ENCODE results near the gene ERBB4.

The ERBB4 gene

DNA sequence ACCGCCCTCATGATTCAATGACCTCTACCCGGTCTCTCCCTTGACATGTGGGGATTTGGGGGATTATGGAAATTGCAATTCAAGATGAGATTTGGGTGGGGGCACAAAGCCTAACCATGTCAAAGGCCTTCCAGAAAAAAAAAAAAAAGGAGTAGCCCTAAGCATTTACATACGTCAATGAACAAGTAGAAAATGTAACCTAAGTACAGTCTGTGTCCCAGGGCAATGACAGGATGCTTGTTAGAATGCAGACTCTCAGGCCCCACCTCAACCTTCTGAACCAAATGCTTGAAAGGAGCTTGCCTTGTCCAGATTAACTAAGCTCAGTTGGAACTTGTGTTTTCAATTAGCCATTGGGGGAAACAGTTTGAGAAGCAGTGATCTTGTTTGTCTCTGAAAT is 1180.1 kb downstream of the ERBB4 start:
- no peak for DNase-seq (ENCODE audit: low read depth in 2 of 2)

DNA sequence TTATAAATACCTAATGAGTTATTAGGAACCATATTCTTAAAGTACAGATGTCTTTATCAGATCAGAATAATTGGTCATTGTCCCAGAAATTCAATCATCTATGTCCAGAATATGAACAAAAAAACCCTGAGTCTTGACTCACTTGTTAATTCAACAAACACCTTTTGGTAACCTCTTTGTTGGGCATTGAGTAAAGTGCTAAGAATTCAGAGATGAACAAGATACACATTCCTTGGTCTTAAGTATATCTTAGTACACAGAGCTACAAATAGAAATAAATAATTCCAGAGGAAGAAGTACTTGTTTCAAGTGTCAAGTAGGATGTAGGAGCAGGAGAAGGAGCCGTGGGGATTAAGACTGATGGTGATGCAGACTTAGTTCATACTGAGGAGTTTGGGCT is 1184.1 kb downstream of the ERBB4 start:
- DNase-seq (ENCODE audit: low read depth in 2 of 2) = no peak

DNA sequence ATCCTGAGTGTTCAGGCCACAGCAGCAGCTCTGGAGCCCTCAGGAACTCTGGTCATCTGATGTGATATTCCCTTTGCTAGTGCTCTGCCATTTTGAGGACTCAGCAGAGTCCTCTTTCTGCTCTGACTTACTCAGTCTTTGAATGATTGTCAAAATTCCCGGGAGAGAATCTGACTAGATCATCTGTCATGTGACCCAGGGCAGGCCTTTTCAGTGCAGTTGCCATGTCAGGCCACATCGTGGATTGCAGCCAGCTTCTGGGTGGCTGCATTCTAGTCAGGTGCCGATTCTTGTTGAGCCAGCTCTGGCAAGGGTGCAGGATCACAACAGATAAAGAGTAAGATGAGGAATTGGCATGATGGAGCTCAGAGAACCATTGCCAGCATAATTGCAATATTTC is 1186.6 kb downstream of the ERBB4 start:
- no peak for DNase-seq (ENCODE audit: low read depth in 2 of 2)

DNA sequence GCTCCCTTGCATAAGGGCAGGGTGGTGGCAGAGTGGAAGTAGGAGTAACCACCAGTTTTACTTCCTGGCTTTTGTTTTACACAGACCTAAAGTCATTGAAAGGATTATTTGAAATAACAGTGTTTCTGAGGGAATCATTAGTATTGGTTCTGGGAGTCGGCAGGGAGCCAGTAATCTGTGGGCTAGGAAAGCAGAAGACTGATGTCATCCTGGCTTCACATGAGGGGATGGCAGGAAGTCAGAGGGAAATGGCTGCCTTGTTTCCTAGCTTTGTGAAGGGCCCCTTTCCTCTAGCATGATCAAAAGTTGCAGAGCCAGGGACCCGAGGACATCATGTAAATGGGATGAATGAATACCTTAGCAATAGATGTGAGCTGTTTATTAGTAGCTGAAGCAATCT is 1189.6 kb downstream of the ERBB4 start:
- DNase-seq (ENCODE audit: low read depth in 2 of 2) = no peak

DNA sequence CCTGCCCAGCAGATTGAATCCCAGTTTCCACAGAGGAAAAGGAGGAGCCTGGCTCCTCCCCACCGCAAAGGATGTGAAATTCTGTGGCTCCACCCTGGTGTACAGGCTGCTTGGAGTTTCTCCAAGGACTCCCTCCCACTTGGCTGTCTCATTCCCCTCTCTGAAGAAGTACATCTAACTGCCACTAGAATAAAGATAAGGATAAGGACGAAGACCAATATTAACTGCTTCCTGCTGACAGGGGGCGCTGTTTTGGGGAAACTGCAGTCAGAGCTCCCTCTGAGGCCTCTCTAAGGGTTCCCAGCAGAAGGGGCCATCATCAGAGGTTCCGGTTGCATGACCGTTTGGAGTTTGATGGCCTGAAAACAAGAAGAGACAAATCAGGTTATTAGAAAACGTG is 1191.3 kb downstream of the ERBB4 start:
- DNase-seq (ENCODE audit: low read depth in 2 of 2) = no peak

DNA sequence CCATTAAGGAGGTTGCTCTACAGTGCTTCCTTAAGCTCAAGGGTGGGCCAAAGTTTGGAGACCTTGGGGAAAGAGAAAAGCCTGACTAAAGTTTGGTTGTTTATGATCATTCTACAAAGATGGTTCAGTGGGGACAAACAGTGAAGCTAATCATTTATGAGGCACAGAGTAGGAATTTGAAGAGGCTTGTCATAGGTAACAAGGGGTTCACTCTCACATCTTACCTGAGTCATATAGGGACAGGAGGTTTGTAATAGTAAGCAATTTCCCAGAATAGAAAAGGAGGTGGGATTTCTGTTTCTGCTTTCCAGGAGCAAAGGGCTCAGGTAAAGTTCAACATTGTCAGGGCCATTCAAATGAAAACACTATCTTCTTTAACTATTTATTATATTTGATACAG is 1194.3 kb downstream of the ERBB4 start:
- no peak for DNase-seq (ENCODE audit: low read depth in 2 of 2)

DNA sequence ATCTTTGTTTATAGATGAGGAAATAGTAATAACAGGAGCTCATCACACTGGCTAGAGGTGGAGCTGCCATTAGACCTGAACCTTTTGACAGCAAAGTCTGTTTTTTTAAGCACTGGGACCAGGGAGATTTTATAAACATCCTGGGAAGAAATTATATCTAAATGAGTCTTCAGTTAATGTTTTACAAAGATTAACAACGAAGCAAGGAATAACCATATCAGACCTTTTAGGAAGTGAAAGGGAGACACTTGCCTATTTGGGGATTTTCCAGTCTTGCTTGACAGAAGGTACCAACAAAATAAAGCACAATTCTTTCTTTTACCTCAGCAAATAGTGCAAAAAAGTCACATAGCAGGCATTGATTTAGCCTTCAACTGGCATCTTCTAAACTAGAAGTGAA is 1205.2 kb downstream of the ERBB4 start:
- DNase-seq (ENCODE audit: low read depth in 2 of 2) = no peak

DNA sequence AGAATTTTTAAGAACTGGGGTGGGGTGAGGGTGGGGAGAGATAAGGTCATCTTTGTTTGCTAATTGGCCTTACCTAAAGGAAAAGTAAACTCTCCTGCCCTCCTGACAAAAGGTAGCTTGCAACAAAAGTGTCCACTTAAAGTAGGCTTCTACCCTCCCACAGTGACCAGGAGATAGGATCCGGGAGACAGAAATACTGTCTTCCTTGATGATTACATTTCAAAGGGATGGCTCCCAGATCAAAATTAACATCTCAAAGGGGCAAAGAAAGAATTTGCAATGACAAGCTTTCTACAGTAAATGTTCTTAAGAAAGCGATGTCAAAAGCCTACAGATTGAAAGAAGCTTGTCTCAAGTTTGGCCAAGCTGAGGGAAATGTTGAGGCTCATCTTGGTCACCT is 1206.9 kb downstream of the ERBB4 start:
- DNase-seq (ENCODE audit: low read depth in 2 of 2) = no peak

DNA sequence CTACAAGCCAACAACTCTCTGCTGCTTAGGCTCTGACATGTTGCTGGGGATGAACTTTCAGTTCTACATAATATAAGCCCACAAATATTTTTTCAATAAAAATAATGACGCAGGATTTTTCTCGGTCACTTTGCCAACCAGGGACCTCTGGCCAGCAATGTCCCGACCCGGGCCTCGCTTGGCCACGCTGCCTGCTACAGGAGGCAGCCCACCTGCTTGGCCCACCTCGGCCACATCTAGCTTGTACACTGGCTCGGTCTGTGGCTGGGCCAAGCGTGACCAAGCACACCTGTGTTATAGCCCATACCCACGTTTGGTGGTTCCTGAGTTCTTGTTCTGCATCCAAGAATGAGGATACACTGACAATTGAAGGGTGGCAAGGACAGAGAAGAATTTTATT is 1208.7 kb downstream of the ERBB4 start:
- DNase-seq (ENCODE audit: low read depth in 2 of 2) = no peak

DNA sequence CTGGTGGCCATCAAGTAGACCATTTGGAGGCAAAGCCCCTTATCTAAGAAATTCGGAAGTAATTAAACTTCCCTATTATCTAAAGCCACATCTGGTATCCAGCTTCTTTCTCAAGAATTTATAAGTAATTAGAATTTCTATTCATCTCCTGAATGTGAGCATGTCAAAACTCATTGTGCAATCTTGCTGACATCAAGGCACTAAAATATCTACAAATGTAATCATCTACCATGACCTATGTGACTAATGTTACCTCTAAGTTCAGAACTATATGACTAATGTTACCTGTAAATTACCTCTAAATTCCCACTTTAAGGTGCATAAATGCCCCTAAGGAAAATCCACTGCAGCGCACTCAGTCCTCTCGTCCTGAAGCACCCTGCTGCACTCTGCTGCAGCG is 1209.2 kb downstream of the ERBB4 start:
- DNase-seq (ENCODE audit: low read depth in 2 of 2) = no peak

DNA sequence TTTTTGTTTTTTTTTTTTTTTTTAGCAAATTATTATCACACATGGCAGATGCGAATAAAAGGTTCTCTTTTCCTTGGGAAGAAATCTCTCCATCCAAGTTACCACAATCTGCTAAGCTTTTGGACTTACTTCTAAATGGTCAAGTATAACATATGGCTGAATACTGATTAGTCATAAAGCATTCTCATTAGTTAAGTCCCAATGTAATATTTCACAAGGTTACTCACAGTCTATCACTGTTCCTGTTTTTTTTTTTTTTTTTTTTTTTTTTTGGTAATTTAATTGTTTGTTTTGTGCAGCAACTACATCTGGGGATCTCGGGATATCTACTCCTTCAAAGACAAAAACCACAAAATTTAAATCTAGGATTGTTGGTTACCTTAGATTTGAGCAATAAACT is 1210.5 kb downstream of the ERBB4 start:
- DNase-seq (ENCODE audit: low read depth in 2 of 2) = no peak
